ENCODE results near the gene COL18A1. TPM values are rescaled to one million over a fixed set of nuclear protein-coding genes. Genes with fewer than 3 reads are reported as not detected.

COL18A1 gene
- total RNA-seq, 1 donor from 2014 or later, result 515 TPM

DNA sequence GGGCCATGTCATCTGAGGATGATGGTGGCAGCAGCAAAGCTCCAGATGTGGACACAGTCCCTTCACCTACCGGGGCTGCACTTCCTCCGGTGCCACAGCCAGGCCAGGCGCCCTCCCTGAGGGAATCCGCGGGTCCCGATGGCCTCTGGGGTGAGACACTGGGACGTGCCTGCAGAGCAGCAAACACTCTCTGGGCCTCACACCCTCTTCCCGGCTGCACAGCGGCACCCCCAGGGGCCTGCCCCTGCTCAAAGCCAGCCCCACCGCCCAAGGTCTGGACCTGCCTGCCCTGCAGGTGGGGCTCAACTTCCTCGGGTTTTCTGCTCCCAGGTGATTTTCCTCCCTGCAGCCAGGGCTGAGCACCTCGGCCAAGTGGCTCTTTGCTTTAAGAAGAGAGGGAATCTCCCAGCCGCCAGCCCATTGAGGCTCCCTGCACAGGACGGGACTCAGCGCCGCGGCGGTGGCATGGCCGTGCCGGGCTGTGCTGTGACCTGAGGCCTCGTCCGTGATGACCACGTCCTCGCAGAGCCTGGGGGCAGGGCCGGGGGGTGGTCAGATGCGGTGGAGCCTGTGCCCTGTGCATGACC, 21.3 kb upstream of the COL18A1 start:
- DNase-seq (ENCODE audit: extremely low spot score, unreplicated experiment), result no peak
- Mint-ChIP-seq H3K9me3 (ENCODE audit: unreplicated experiment) (no peaks in the 10 kb centered on the region), H3K36me3 (ENCODE audit: unreplicated experiment) (no peaks in the 10 kb centered on the region), H3K4me1 (ENCODE audit: unreplicated experiment) (peaks cover 30% of the 10 kb centered on the region), H3K4me3 (ENCODE audit: unreplicated experiment) (no peak overlapping the region), H3K27ac (ENCODE audit: unreplicated experiment) (no peak overlapping the region), H3K27me3 (ENCODE audit: unreplicated experiment) (no peaks in the 10 kb centered on the region)
- no peak for TF ChIP-seq CTCF (IDR thresholded peaks at IDR 0.05)

- no peak for TF ChIP-seq CTCF (IDR thresholded peaks at IDR 0.05)
- Mint-ChIP-seq H3K4me3 (ENCODE audit: unreplicated experiment) (no peak overlapping the region), H3K27ac (ENCODE audit: unreplicated experiment) (no peak overlapping the region), H3K4me1 (ENCODE audit: unreplicated experiment) (peaks cover 24% of the 10 kb centered on the region), H3K27me3 (ENCODE audit: unreplicated experiment) (no peaks in the 10 kb centered on the region), H3K36me3 (ENCODE audit: unreplicated experiment) (no peaks in the 10 kb centered on the region), H3K9me3 (ENCODE audit: unreplicated experiment) (no peaks in the 10 kb centered on the region)
- DNase-seq (ENCODE audit: extremely low spot score, unreplicated experiment), result no peak
Observed at GRCh38 chr21:45384656-45385548, 20.1 kb upstream of the COL18A1 start.

DNA sequence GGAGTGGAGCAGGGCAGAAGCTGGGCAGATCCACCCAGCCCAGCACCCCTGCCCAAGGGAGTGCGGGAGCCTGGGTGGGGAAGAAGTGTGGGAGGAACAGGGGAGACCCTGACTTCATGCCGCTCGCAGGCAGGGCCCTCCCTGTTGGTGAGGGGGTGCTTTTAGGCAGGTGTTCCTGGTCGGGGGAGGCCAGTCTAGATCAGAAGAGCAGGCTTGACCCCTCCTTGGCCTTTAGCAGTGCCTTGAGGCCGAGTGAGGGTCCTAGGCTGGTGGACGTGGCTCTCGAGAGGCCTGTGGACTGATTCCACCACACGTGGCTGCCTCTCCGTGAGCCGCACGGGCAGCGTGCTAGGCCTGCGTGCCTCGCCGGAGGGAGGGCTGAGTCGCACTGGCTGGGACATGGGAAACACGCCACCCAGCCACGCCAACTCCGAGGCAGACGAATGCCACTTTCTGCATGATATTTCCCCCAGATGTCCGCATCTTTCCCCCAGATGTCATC, 19.4 kb upstream of the COL18A1 start:
- Mint-ChIP-seq H3K27me3 (ENCODE audit: unreplicated experiment) (no peaks in the 10 kb centered on the region), H3K4me1 (ENCODE audit: unreplicated experiment) (peaks cover 23% of the 10 kb centered on the region)

DNA sequence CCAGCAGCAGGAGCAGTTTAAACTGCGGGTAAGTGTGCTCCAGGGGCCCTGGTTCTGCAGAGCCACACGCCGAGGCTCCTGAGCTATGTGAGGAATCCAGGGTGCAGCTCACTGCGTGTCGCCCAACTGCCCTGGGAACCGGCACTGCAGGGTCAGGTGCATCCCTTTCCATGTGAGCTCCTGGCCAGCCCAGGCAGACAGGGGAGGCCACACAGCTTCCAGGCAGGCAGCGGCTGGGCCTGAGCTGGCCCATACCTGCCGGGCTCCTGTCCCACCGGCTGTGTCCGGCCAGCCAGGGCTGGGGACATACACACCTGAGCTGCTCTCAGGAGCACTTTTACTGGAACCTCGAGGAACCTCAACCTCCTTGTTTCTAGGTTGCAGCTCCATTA, 18.6 kb upstream of the COL18A1 start:
- no peak overlapping the region for H3K27ac Mint-ChIP-seq (ENCODE audit: unreplicated experiment)

More for the DNA sequence above, 19.4 kb upstream of the COL18A1 start:
- Mint-ChIP-seq H3K27ac (ENCODE audit: unreplicated experiment) (no peak overlapping the region), H3K9me3 (ENCODE audit: unreplicated experiment) (no peaks in the 10 kb centered on the region), H3K4me3 (ENCODE audit: unreplicated experiment) (no peak overlapping the region), H3K36me3 (ENCODE audit: unreplicated experiment) (no peaks in the 10 kb centered on the region)
- no peak for DNase-seq (ENCODE audit: extremely low spot score, unreplicated experiment)
- TF ChIP-seq CTCF (IDR thresholded peaks at IDR 0.05), result no peak

More for the DNA sequence above, 18.6 kb upstream of the COL18A1 start:
- TF ChIP-seq CTCF (IDR thresholded peaks at IDR 0.05), result no peak
- no peak for DNase-seq (ENCODE audit: extremely low spot score, unreplicated experiment)
- Mint-ChIP-seq H3K36me3 (ENCODE audit: unreplicated experiment) (no peaks in the 10 kb centered on the region), H3K27me3 (ENCODE audit: unreplicated experiment) (no peaks in the 10 kb centered on the region), H3K4me1 (ENCODE audit: unreplicated experiment) (peaks cover 18% of the 10 kb centered on the region), H3K9me3 (ENCODE audit: unreplicated experiment) (no peaks in the 10 kb centered on the region), H3K4me3 (ENCODE audit: unreplicated experiment) (no peak overlapping the region)

Data from osteocyte (in vitro differentiated cells).